ENCODE results near the gene PARP4.
"Not testable (repeated sequence)": the region's sequence is repeated elsewhere in the genome, so short reads cannot be mapped to it uniquely, and the experiment has no call there.

The PARP4 gene

DNA sequence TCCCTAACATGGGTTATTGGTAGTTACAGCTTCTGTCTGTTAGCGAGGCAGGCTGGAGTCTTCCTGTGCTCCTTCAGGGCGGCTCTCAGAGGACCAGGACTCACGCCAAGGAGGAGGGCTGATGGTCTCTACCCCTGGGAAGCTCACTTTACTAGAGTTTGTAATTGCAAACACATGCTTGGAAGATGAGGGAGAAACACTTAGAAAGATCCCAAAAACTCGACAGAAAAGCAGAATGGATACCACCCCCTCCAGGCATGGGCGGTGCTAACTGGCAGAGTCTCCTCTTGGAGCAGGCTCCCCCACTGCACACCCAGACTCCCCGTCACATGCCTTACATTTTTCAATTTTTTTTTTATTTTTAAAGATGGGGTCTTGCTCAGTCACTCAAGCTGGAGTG, 62.0 kb downstream of the PARP4 start:
- DNase-seq (ENCODE audit: low read depth), result no peak

DNA sequence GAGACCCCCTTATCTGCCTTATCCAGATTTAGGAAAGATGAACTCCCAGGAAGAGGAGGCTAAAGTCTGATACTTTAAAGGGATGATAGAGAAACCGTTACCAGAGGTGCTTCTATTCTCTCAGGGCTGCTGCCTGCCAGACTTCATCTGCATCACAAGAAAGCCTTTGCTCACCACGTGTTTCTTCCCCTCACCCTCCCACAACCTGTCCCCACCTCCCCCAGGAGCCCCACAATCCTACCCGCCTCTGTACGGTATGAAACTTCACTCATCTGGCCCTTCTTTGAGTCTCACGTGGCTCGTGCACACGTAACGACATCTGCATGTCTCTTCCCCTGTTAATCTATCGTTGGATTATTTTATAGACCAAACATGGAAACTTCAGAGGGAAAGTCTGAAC, 67.7 kb downstream of the PARP4 start:
- DNase-seq (ENCODE audit: low read depth), result not testable (repeated sequence)

DNA sequence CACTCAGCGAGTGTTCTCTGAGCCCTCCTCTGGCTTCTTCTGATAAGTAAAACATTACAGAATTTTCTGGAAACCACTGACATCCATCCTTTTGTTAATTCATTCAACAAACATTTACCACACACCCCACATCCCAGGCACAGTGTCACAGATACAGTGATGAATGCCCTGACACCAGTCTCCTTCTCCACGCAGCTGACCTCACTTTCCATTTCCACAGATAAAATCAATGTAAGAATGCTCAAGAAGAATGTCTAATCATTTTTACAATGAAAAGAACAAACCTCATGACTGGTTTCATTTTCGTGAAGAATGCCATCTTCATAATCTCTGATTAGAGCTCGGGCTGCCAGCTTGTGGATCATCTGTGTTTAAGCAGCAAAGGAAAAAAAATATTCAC, 69.2 kb downstream of the PARP4 start:
- DNase-seq (ENCODE audit: low read depth), result no peak

DNA sequence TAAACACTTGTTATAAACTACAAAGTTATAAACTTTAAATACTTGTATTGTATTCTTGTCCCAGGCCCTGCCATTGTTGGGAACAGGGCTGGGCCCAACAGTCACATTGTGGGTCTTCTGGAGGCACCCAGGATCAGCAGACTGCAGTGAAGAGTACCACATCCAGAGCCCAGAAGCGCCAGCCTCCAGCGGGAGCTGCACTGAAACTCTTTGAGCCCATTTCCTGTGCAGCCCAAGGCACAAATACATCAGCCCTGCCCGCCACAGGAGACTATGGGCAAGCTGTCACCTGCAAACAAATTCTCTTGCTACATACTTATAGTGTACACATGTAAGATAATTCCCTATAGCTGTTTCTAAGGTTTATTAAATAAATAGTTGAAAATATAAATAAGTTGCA, 86.5 kb downstream of the PARP4 start:
- DNase-seq (ENCODE audit: low read depth), result not testable (repeated sequence)

DNA sequence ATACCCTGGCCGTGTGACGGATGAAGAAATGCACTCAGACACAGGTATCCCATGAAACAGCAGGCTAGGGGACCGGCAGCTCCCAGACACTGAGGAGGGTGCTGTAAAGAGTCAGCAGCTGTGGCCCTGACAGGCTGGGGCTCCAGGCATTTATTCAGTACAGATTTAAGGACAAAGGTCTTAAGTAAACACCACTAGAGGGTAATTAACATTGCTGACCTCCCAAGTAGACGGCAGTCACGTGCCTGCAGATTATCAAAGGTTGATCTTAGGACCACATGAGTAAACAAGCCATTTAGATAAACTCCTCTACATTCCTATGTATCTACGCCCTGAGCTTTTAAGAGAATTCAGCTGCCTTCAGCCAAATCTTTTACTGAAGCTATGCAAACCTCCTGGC, 92.9 kb downstream of the PARP4 start:
- DNase-seq (ENCODE audit: low read depth), result not testable (repeated sequence)

DNA sequence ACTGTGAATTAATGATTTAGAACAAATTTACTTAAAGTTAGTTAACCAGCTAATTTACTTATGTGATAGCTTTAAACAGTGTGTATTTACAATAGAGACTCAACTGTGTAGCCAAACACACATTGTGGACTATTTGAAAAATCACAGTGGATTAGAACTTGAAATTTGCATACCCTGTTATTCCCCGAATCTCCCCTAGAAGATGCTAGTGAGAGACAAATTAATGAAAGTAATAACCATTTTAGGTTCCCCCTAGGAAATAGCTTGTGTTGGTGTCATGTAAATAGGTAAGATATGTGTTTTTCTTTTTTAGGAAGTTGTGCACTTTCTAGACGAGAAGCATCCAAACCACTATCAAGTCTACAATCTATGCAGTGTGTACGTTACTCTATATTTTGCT, 104.7 kb downstream of the PARP4 start:
- DNase-seq (ENCODE audit: low read depth), result no peak

DNA sequence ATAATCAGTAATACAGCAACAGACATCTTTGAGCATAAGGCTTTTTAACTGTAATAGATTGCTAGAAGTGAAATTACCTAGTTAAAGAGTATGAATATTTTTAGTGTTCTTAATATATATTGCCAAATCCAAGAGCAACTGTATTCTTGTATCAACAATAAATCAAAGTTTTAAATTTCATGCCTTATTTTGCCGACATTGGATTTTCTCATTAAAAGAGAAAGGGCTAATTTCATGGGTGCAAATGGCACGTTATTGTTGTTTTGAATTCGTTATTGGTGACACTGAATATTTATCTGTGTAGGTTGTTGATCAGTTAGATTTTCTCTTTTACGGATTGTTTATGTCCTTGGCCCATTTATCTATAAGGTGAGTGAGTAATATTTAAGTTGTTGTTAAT, 106.1 kb downstream of the PARP4 start:
- no peak for DNase-seq (ENCODE audit: low read depth)

DNA sequence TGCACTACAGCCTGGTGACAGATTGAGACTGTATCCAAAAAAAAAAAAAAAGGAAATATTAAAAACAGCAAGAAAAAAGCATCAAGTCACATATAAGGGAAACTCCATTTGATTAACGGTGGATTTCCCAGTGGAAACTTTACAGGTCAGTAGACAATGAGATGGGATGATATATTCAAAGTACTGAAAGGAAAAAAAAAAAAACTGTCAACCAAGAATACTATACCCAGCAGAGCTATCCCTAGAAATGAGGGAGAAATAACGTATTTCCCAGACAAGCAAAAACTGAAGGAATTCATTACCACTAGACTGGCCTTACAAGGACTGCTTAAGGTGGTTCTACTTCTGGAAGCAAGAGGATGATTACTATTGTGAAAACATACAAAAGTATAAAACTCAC, 115.8 kb downstream of the PARP4 start:
- no peak for DNase-seq (ENCODE audit: low read depth)

DNA sequence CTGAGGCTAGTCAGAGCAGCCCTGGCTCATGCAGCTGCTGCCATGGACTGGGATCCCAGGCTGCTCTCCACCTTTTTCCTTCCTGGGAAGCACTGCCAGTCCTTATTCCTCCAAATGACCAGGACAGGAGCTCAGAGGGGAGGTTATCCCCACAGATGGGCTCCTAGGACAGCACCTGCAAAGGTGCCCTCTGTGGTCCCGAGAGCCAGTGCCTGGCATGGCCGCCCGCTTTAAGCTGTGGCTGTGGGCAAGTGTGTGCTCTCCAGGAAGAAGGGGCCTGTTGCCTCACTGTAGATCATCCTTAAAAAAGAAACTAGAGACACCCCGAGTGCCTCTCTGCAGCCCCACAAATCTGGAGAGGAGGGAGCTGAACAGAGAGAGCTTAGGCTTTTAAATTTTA, 119.6 kb downstream of the PARP4 start:
- DNase-seq (ENCODE audit: low read depth), result no peak

DNA sequence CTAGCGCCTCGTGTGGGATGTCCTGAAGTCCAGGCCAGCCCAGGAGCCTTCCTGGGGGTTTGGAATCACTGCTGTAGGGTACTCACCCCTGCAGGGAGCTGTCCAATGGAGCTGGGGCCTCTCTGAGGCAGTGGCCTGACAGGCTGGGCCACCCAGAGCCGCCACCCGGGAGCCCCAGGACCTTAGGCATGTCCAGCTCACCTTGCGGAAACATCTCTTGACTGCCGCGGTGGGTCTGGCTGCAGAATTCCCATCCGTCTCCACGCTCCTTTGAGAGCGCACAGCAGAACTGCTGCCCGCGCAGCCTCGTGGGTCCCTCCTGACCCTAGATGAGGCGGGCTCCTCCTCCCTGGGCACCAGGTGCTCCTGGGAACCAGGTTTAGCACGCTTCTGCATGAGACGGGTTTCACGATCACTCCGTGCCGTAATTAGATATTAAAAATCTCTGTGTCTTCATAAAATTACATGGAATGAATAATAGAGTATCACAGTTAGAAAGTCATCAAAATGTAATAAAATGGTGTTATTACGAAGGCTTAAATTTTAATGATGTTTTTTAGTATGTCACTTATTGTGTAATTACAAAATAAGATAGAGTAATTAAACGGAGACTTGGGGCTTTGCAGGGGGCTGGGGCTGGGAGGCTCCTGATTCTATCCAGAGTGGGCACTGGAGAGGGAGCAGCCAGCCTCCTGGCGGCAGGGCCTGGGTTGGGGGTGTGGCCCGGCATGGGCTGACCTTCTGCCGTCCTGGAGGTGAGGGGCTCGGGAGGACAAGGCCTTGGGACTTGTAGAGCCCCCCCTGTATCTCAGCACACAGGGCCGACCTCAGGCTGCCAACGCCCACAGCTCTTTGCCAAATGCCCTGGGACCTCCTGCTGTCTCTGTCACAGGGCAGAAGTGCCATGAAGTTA, 120.6 kb downstream of the PARP4 start:
- DNase-seq (ENCODE audit: low read depth), result not testable (repeated sequence)

DNA sequence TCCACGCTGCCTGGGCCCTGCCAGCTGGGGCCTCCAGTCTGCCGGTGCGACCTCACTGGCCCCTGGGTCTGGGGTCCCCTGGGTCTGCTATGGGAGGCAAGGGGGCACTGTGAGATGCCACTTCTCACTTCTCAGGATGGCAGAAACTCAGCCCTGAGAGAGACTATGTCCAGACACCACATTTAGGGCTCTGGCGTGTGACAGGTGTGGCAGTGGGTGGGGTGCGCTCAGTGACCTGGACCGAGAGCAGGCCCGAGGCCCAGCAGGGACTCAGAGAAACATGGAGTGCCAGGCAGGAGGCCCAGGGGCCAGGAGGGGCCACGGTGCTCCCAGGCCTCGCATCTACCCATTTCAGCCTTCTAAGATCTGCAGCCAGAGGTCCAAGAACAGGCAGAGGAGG, 121.8 kb downstream of the PARP4 start:
- not testable (repeated sequence) for DNase-seq (ENCODE audit: low read depth)

DNA sequence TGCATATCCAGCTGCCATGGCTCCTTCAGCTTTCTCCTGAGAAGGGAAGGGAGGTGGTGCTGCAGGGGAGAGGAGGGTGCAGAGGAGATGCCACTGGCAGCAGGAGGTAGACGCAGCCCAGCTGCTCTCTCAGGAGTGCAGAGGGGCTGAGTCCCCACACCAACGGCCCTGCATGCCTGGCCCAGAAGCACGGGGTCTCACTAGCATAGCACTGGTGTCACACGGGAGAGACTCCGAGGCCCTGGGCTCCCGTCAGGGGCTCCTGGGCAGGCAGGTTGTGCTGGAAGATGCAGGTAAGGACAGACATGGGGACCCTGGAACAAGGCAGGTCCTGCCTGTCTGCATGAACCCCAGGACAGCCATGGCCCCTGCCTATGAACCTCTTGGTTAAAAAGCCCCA, 123.1 kb downstream of the PARP4 start:
- DNase-seq (ENCODE audit: low read depth), result no peak

DNA sequence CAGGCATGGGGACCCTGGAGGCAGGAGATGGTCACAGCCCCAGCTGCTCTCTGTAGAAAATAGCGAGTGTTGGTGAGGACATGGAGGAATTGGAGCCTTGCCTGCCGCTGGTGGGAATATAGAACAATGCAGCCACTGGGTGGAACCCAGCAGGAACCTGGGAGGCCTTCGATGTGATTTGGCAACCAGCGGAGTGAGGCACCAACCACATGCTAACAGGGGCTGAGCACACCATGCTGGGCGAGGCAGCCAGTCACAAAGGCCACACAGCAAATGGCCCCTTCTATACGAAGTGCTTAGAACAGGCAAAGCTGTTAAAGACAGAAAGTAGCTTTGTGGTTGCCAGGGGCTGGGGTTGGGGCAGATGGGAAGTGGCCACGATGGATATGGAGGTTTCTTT, 123.8 kb downstream of the PARP4 start:
- DNase-seq (ENCODE audit: low read depth), result not testable (repeated sequence)

DNA sequence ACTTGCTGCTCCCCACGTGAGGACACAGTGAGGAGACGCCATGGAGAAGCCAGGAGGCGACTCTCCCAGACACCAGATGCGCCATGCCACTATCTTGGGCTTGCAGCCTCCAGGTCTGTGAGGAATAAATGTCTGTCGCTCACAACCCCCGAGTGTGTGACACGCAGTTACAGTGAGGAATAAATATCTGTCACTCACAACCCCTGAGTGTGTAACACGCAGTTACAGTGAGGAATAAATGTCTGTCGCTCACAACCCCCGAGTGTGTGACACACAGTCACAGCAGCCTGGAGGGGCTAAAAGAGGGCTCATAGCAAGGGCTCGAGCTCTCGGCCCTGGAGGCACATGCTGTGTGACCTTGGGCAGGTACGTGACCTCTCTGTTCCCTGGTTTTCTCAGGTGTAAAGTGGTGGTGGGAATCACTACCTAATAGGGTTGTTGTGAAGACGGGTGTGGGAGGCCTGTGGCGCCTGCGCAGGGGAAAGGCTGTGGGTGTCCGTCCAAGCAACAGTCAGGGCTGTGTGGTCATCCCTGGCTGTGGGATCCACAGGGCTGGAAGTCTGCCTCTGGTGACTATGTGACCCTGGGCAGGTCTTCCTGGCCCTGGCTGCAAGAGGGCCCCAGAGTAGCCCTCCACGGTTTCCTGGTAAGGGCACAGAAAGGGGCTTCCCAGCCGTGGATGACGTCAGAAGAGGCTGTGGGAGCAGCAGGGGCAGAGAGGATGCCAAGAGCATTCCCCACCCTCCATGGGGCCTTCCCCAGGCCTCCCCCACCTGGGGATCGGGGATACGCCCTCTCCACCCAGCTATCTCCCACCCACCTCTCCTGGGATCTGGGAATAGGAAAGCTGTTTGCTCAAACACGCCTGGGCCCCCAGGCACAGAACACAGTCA, 125.5 kb downstream of the PARP4 start:
- DNase-seq (ENCODE audit: low read depth), result no peak

DNA sequence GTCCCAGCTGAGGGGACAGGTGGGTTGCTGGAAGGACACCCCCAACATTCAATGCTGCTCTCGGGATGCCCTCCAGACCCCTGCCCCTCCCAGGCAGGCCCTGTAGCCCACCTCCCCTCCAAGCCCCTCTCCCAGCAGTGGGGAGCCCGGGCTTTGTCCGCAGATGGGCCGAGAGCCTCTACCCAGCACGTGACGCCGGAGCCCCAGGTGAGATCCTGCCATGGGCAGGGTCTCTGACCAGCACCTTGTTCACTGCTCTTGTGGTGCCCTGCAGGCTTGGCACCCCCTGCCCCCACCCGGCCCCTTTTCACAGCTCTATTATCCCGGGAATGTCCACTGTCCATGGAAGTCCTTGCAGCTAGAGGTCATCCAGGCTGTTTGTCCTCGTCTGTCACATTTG, 126.7 kb downstream of the PARP4 start:
- no peak for DNase-seq (ENCODE audit: low read depth)

DNA sequence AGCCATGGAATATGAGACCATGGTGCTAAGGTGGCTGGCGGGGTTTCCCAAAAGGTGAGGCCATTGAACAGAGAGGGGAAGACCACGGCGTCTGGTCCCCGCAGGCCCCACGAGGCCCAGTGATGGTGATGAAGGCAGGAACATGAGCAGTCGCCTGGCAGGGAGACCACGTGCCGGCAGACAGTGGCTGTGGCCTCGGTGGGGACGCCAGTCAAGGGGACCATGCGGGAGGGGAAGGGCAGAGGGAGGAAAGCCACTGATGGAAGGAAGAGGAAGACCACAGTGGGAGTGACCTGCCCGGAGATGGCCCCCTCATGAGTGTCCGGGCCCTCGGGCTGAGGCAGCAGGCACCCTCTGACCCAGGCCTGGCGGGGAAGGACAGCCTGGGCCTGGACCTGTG, 127.6 kb downstream of the PARP4 start:
- not testable (repeated sequence) for DNase-seq (ENCODE audit: low read depth)

DNA sequence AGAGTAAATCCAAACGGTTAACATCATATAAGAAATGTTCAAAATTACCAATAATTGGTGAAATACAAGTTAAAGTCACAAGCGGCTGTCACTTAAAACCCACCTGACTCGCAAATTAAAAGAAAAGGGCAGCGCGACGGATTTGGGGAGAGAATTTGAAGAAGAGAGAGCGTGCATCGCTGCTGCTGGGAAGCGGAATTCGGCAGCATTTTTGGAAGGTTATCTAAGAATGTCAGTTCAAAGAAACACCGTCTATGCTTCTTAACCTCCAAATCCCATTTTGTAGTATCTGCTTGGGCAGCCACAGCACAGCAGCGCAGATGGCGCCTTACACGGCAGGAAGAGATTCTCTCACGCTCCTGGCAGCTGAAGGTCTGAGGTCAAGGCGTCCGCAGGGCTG, 128.5 kb downstream of the PARP4 start:
- DNase-seq (ENCODE audit: low read depth), result not testable (repeated sequence)

DNA sequence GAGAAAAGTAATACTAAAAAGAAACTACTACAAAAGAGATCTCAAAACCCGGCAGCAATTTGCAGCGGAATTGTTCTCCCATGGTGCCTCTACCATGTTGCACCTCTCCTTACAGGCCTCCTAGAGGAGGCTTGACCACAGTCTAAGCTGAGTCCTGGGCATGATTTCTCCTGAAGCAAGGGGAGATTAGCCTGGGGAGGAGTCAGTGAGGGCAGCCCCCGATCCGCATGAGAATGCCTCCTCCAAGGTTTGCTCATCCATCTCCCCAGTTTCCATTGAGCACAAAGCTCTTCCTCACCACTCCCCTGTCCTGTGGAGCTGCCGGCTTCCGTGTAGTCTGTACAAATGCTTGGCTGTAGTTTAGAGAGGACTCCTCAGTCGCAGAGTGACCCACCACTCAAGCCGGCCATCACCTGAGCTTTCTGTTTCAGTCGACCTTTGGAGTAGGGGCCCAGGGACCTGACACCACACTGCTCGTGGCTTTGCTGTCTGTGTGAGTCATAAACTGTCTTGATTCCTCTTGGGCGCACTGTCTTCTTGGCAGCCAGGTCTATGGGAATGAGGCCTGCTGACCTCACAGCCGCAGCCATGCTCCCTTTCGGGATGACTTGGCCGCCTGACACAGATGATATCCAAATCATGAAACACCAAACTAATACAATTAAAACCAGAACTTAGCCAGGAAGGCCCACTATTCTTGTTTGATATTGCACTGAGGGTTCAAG, 130.9 kb downstream of the PARP4 start:
- no peak for DNase-seq (ENCODE audit: low read depth)

DNA sequence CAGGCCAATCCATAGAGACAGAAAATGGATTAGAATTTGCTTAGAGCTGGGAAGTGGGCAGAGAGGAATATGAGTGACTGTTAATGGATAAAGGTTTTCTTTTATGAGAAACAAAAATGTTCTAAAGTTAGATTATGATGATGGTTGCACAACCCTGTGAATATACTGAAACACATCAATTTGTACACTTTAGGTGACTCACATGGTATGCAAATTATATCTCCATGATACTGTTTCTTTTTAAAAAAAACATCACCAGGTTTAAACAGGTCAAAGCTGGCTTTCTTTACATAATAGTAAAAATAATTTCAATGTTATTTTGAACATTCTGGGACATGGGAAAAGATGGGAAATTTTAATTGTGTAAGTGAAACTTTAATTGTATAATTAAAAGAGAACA, 131.7 kb downstream of the PARP4 start:
- DNase-seq (ENCODE audit: low read depth), result not testable (repeated sequence)

DNA sequence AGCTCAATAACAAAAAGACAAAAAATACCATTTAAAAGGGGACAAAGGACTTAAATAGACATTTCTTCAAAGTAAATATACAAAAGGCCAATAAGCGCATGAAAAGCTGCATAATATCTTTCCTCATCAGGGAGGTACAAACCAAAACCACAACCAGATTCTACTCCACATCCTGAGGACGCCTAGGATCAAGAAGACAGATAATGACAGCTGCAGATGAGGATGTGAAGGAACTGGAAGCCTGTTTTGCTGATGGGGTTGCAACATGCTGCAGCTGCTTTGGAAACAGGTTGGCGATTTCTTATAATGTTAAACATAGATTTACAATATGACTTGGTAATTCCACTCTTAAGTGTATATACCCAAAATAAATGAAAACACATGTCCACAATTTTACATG, 132.4 kb downstream of the PARP4 start:
- not testable (repeated sequence) for DNase-seq (ENCODE audit: low read depth)

DNA sequence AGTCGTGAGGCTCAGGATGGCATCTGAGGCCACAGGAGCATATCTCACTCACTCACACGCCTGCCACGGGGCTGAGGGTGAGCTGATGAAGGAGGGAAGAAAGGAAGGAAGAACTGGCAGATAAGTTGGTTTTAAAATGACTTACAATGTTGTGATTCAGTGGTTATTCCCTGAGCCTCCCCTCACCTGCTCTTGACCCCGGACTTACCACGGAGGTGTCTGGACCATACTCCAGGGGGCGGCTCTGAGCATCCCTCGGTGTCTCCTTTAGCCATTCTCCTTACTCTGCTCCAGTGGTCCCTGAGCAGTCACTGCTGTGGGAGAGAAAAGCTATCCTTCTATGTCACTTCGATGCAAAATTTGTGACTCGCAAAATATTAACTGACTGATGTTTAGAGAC, 141.3 kb downstream of the PARP4 start:
- DNase-seq (ENCODE audit: low read depth), result not testable (repeated sequence)
